ENCODE measurements around the gene RRAGA.

GRCh38 chr9:19032406-19032805, 16.8 kb upstream of the RRAGA start:
- no peak for TF ChIP-seq ZFX (IDR thresholded peaks at IDR 0.05; ENCODE audit: borderline replicate concordance)
- TF ChIP-seq CTCF (IDR thresholded peaks at IDR 0.05) = no peak
